HepG2 (cell line): Measurements from ENCODE around the gene H3-3A. TPM values are rescaled to one million over a fixed set of nuclear protein-coding genes. Genes with fewer than 3 reads are reported as not detected.
A peak's percentile ranks its signal among the peaks of the same experiment; 100 is the strongest.

Experiments
- BRD4 ChIP-seq: sonication (generic); formaldehyde crosslinking; IDR thresholded peaks from 2 replicates; pipeline ENCODE4 v1.4.0; 2020; ENCODE audit warnings: missing genetic modification reagents
- CBFB ChIP-seq: sonication (generic); formaldehyde crosslinking; IDR thresholded peaks from 2 replicates; pipeline ENCODE4 v1.4.0; 2020; ENCODE audit warnings: missing genetic modification reagents
- CHD2 ChIP-seq: IDR thresholded peaks from 2 replicates; pipeline ENCODE4 v1.6.1; 2011; ENCODE audit warnings: low read depth, low read length, improper control_type of control experiment
- GRHL1 ChIP-seq: sonication (generic); formaldehyde crosslinking; conservative IDR thresholded peaks from 2 replicates; pipeline ENCODE4 v1.8.0; 2022; ENCODE audit warnings: missing genetic modification reagents
- IRF2 ChIP-seq: IDR thresholded peaks from 2 replicates; pipeline ENCODE4 v1.6.1; 2018; ENCODE audit warnings: missing genetic modification reagents, missing compliant biosample characterization
- KDM5B ChIP-seq: sonication (generic); formaldehyde crosslinking; IDR thresholded peaks from 2 replicates; pipeline ENCODE4 v1.4.0; 2020; ENCODE audit warnings: missing genetic modification reagents, mild to moderate bottlenecking, borderline replicate concordance
- MIXL1 ChIP-seq: IDR thresholded peaks from 2 replicates; pipeline ENCODE4 v1.6.1; 2016
- NFATC3 ChIP-seq: sonication (generic); formaldehyde crosslinking; IDR thresholded peaks from 2 replicates; pipeline ENCODE4 v1.5.1; 2020; ENCODE audit warnings: mild to moderate bottlenecking, missing genetic modification reagents
- NONO ChIP-seq, 2 experiments: fragments of 450-650 bp in 1 of 2; sonication (generic) in 1 of 2; formaldehyde crosslinking in 1 of 2; IDR thresholded peaks in 1 of 2; conservative IDR thresholded peaks in 1 of 2; 2 replicates each; pipeline versions ENCODE4 v1.6.1 to v1.8.0; 2017 to 2022; ENCODE audit warnings: mild to moderate bottlenecking in 1 of 2, missing genetic modification reagents in 1 of 2, moderate library complexity in 1 of 2
- SRSF1 ChIP-seq: fragments of 200-400 bp; formaldehyde crosslinking; optimal IDR thresholded peaks from 2 replicates; pipeline ENCODE3; 2017; ENCODE audit warnings: mild to moderate bottlenecking, low read depth, low read length, moderate library complexity
- TMF1 ChIP-seq: sonication (generic); formaldehyde crosslinking; IDR thresholded peaks from 2 replicates; pipeline ENCODE4 v1.8.1; 2022; ENCODE audit warnings: low read depth, missing genetic modification reagents
- TRIM24 ChIP-seq: sonication (generic); formaldehyde crosslinking; IDR thresholded peaks from 2 replicates; pipeline ENCODE4 v1.8.0; 2022; ENCODE audit warnings: mild to moderate bottlenecking, missing genetic modification reagents
- ZNF232 ChIP-seq: sonication (generic); formaldehyde crosslinking; IDR thresholded peaks from 2 replicates; pipeline ENCODE4 v1.4.0; 2020; ENCODE audit warnings: missing genetic modification reagents, borderline replicate concordance
- ZNF253 ChIP-seq: sonication (generic); formaldehyde crosslinking; IDR thresholded peaks from 2 replicates; pipeline ENCODE4 v1.8.0; 2022; ENCODE audit warnings: mild to moderate bottlenecking, missing genetic modification reagents, borderline replicate concordance
- ZNF326 ChIP-seq: sonication (generic); formaldehyde crosslinking; IDR thresholded peaks from 2 replicates; pipeline ENCODE4 v1.4.0; 2020; ENCODE audit warnings: missing genetic modification reagents, borderline replicate concordance
- ZNF333 ChIP-seq: sonication (generic); formaldehyde crosslinking; IDR thresholded peaks from 2 replicates; pipeline ENCODE4 v1.4.0; 2020; ENCODE audit warnings: mild to moderate bottlenecking, missing genetic modification reagents, borderline replicate concordance
- ZNF446 ChIP-seq: sonication (generic); formaldehyde crosslinking; IDR thresholded peaks from 2 replicates; pipeline ENCODE4 v1.5.0; 2020; ENCODE audit warnings: mild to moderate bottlenecking, missing genetic modification reagents
- ZNF619 ChIP-seq: sonication (generic); formaldehyde crosslinking; IDR thresholded peaks from 2 replicates; pipeline ENCODE4 v1.4.0; 2020; ENCODE audit warnings: mild to moderate bottlenecking, missing genetic modification reagents
- ZSCAN25 ChIP-seq: sonication (generic); formaldehyde crosslinking; IDR thresholded peaks from 2 replicates; pipeline ENCODE4 v1.8.0; 2022; ENCODE audit warnings: mild to moderate bottlenecking, missing genetic modification reagents
- polyA plus RNA-seq, 8 experiments: library from polyadenylated mRNA; depleted of rRNA in 3 of 8; stranded (reverse) in 7 of 8; unstranded in 1 of 8; fragments of >200 nt; fragmentation: Illumina TruSeq in 4 of 8; extraction: Trizol in 4 of 8; gene quantifications; 2 replicates each; pipeline versions ENCODE4 v1.2.1 to v1.2.3, GENCODE V29; 2011 to 2016; ENCODE audit warnings: low read depth in 4 of 8, missing spikeins in 1 of 8, mixed read lengths in 1 of 8; ENCODE audit not compliant: insufficient read depth in 1 of 8
- total RNA-seq, 5 experiments: library from RNA; depleted of rRNA; stranded (reverse); fragments of >200 nt; fragmentation: Illumina TruSeq; extraction: Trizol; gene quantifications; 2 replicates each; pipeline ENCODE4 v1.2.3, GENCODE V29; 2016; ENCODE audit warnings: low read depth in 1 of 5
- TF ChIP-seq, protein P1 (sequence below): sonication (generic); formaldehyde crosslinking; IDR thresholded peaks from 2 replicates; pipeline ENCODE4 v1.4.0; 2020; ENCODE audit warnings: missing genetic modification reagents
- TF ChIP-seq, protein P2 (sequence below): sonication (generic); formaldehyde crosslinking; IDR thresholded peaks from 2 replicates; pipeline ENCODE4 v1.4.0; 2020; ENCODE audit warnings: missing genetic modification reagents, borderline replicate concordance
- TF ChIP-seq, protein P3 (sequence below): sonication (generic); formaldehyde crosslinking; IDR thresholded peaks from 2 replicates; pipeline ENCODE4 v1.8.0; 2022; ENCODE audit warnings: low read depth, missing genetic modification reagents

Gene H3-3A
- total and polyA plus RNA-seq, 2 of the 13 experiments (the other 11 are each of a cell fraction or from before 2014, with no cell fraction given) = 221 to 320 TPM

GRCh38 chr1:226083302-226084101 is 21.0 kb downstream of the H3-3A start (continued):
- TF ChIP-seq CBFB (CRISPR knock-in tag) (peak; percentile 60; the same call in 1 of the 2 replicates), CHD2 (no peak), ZSCAN25 (CRISPR knock-in tag) (no peak), ZNF253 (CRISPR knock-in tag) (no peak), NFATC3 (CRISPR knock-in tag) (no peak), ZNF619 (CRISPR knock-in tag) (no peak; the same call in 1 of the 2 replicates), NONO (IDR thresholded peaks at IDR 0.05) (no peak), NONO (CRISPR knock-in tag; conservative IDR thresholded peaks at IDR 0.05) (peak; percentile 39; the same call in 1 of the 2 replicates), MIXL1 (CRISPR knock-in tag) (no peak), TMF1 (CRISPR knock-in tag) (peak; percentile 22; the same call in 1 of the 2 replicates), SRSF1 (no peak), ZNF326 (CRISPR knock-in tag) (no peak), TRIM24 (CRISPR knock-in tag) (no peak), ZNF232 (CRISPR knock-in tag) (peak; percentile 78), ZNF446 (peak; percentile 54), GRHL1 (CRISPR knock-in tag) (no peak), BRD4 (no peak), KDM5B (CRISPR knock-in tag) (peak; percentile 79; the same call in 1 of the 2 replicates), ZNF333 (0 out of 2 replicates have a peak, but pooled peaks have one; percentile 34), IRF2 (CRISPR knock-in tag) (peak; percentile 32; the same call in 1 of the 2 replicates)
- TF ChIP-seq, protein P1, sequence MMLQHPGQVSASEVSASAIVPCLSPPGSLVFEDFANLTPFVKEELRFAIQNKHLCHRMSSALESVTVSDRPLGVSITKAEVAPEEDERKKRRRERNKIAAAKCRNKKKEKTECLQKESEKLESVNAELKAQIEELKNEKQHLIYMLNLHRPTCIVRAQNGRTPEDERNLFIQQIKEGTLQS = no peak; the same call in 1 of the 2 replicates
- TF ChIP-seq, protein P2, sequence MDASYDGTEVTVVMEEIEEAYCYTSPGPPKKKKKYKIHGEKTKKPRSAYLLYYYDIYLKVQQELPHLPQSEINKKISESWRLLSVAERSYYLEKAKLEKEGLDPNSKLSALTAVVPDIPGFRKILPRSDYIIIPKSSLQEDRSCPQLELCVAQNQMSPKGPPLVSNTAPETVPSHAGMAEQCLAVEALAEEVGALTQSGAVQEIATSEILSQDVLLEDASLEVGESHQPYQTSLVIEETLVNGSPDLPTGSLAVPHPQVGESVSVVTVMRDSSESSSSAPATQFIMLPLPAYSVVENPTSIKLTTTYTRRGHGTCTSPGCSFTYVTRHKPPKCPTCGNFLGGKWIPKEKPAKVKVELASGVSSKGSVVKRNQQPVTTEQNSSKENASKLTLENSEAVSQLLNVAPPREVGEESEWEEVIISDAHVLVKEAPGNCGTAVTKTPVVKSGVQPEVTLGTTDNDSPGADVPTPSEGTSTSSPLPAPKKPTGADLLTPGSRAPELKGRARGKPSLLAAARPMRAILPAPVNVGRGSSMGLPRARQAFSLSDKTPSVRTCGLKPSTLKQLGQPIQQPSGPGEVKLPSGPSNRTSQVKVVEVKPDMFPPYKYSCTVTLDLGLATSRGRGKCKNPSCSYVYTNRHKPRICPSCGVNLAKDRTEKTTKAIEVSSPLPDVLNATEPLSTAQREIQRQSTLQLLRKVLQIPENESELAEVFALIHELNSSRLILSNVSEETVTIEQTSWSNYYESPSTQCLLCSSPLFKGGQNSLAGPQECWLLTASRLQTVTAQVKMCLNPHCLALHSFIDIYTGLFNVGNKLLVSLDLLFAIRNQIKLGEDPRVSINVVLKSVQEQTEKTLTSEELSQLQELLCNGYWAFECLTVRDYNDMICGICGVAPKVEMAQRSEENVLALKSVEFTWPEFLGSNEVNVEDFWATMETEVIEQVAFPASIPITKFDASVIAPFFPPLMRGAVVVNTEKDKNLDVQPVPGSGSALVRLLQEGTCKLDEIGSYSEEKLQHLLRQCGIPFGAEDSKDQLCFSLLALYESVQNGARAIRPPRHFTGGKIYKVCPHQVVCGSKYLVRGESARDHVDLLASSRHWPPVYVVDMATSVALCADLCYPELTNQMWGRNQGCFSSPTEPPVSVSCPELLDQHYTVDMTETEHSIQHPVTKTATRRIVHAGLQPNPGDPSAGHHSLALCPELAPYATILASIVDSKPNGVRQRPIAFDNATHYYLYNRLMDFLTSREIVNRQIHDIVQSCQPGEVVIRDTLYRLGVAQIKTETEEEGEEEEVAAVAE (CRISPR knock-in tag) = no peak
- TF ChIP-seq, protein P3, sequence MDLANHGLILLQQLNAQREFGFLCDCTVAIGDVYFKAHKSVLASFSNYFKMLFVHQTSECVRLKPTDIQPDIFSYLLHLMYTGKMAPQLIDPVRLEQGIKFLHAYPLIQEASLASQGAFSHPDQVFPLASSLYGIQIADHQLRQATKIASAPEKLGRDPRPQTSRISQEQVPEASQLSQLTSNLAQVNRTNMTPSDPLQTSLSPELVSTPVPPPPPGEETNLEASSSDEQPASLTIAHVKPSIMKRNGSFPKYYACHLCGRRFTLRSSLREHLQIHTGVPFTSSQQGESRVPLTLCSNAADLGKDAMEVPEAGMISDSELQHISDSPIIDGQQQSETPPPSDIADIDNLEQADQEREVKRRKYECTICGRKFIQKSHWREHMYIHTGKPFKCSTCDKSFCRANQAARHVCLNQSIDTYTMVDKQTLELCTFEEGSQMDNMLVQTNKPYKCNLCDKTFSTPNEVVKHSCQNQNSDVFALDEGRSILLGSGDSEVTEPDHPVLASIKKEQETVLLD (CRISPR knock-in tag) = peak; percentile 67
